RWPE2 (cell line): ENCODE data around the gene FGF22.
A peak's percentile ranks its signal among the peaks of the same experiment; 100 is the strongest.
"Not testable (repeated sequence)": the region's sequence is repeated elsewhere in the genome, so short reads cannot be mapped to it uniquely, and the experiment has no call there.

ENCODE experiments used
- ATAC-seq: fragments of 200-7000 bp; cut with Tn5 transposase; 3 replicates; pipeline ENCODE4 v1.9.1; 2021; ENCODE audit warnings: low read depth
- DNase-seq: peaks from one replicate; pipeline ENCODE4 v3.0.0-alpha.2; 2020; ENCODE audit warnings: low spot score
- H3K27ac ChIP-seq: fragments of 450-650 bp; 2 replicates; pipeline ENCODE4 v1.5.1; 2017; ENCODE audit warnings: mild to moderate bottlenecking; ENCODE audit not compliant: poor library complexity, severe bottlenecking
- H3K27me3 ChIP-seq: fragments of 250-450 bp; sonication (Bioruptor Pico); 2 replicates; pipeline ENCODE4 v1.5.1; 2021; ENCODE audit warnings: mild to moderate bottlenecking, moderate library complexity; ENCODE audit not compliant: insufficient read depth, poor library complexity, severe bottlenecking
- H3K36me3 ChIP-seq: fragments of 250-450 bp; sonication (Bioruptor Pico); 2 replicates; pipeline ENCODE4 v1.5.1; 2020; ENCODE audit warnings: low read depth, mild to moderate bottlenecking, moderate library complexity
- H3K4me1 ChIP-seq: fragments of 250-450 bp; sonication (Bioruptor Pico); 2 replicates; pipeline ENCODE4 v1.5.1; 2021; ENCODE audit warnings: mild to moderate bottlenecking, moderate library complexity; ENCODE audit not compliant: insufficient read depth, poor library complexity, severe bottlenecking
- H3K4me3 ChIP-seq: fragments of 250-450 bp; sonication (Bioruptor Pico); 2 replicates; pipeline ENCODE4 v1.5.1; 2021; ENCODE audit warnings: mild to moderate bottlenecking, moderate library complexity; ENCODE audit not compliant: severe bottlenecking
- H3K9me3 ChIP-seq: fragments of 250-450 bp; sonication (Bioruptor Pico); 2 replicates; pipeline ENCODE4 v1.5.1; 2021; ENCODE audit warnings: mild to moderate bottlenecking, moderate library complexity; ENCODE audit not compliant: severe bottlenecking
- CTCF ChIP-seq: fragments of 450-650 bp; IDR thresholded peaks from one replicate; pipeline ENCODE4 v1.5.1; 2017; ENCODE audit warnings: mild to moderate bottlenecking, moderate library complexity; ENCODE audit not compliant: poor library complexity, severe bottlenecking

The FGF22 gene

DNA sequence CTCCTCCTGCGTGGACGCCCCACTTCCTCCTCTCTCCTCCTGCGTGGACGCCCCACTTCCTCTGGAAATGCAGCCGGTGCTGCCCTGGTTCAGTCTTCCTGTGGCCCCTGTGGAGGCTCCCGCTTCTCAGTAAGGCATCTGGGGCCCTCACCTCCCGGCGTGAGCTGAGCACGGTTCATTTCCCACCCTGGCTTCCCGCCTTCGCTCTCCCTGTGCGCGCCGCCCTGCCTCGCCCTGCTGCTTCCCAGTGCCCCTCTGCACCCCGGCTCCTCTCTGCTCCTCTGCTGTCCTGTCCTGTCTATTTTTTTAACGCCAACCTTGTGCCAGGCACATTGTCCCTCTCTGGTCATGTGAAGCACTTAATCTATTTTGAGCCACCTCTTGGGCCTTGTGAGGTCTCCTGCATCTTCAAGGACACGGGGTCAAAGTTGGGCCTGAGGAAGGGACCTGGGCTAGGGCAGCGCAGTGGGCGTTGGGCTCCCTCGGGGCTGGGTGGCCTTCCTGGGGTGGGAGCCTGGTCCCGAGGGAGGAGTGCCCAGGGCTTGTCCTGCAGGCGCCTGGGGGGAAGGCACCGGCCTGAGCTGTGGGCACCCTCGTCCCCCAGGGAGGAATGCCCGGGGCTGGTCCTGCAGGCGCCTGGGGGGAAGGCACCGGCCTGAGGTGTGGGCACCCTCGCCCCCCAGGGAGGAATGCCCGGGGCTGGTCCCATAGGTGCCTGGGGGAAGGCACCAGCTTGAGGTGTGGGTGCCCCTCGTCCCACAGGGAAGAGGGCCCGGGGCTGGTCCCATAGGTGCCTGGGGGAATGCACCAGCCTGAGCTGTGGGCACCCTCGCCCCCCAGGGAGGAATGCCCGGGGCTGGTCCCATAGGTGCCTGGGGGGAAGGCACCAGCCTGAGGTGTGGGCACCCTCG is 37.0 kb upstream of the FGF22 start:
- H3K4me3 ChIP-seq = no peak overlapping the region
- H3K4me1 ChIP-seq = no peaks in the 10 kb centered on the region
- no peaks in the 10 kb centered on the region for H3K36me3 ChIP-seq
- no peak overlapping the region for H3K27ac ChIP-seq
- TF ChIP-seq CTCF = no peak
- no peaks in the 10 kb centered on the region for H3K9me3 ChIP-seq
- no peak for ATAC-seq
- no peaks in the 10 kb centered on the region for H3K27me3 ChIP-seq
- no peak for DNase-seq

DNA sequence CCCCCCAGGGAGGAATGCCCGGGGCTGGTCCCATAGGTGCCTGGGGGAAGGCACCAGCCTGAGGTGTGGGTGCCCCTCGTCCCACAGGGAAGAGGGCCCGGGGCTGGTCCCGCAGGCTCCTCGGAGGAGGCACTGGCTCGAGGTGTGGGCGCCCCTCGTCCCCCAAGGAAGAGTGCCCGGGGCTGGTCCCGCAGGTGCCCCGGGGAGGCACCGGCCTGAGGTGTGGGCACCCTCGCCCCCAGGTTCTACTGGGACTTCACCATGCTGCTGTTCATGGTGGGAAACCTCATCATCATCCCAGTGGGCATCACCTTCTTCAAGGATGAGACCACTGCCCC is 36.4 kb upstream of the FGF22 start:
- not testable (repeated sequence) for H3K9me3 ChIP-seq, H3K36me3 ChIP-seq, H3K4me1 ChIP-seq, H3K27me3 ChIP-seq, ATAC-seq, DNase-seq, H3K4me3 ChIP-seq, H3K27ac ChIP-seq

DNA sequence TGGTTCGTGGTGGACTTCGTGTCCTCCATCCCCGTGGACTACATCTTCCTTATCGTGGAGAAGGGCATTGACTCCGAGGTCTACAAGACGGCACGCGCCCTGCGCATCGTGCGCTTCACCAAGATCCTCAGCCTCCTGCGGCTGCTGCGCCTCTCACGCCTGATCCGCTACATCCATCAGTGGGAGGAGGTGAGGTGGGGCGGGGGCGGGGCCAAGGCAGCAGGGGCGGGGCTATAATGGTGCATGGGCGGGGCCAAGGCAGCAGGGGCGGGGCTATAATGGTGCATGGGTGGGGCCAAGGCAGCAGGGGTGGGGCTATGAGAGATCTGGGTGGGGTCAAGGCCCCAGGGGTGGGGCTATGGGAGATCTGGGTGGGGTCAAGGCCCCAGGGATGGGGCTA is 35.9 kb upstream of the FGF22 start:
- not testable (repeated sequence) for H3K27ac ChIP-seq, ATAC-seq, H3K27me3 ChIP-seq, H3K4me3 ChIP-seq, DNase-seq, H3K36me3 ChIP-seq, H3K4me1 ChIP-seq, H3K9me3 ChIP-seq

- no peak for TF ChIP-seq CTCF
- ATAC-seq (peak; percentile 29; the same call in 1 of the 3 replicates), DNase-seq (no peak)
- no peaks in the 10 kb centered on the region for H3K4me1 ChIP-seq
- H3K27ac ChIP-seq = no peak overlapping the region
- no peaks in the 10 kb centered on the region for H3K27me3 ChIP-seq
- no peak overlapping the region for H3K4me3 ChIP-seq
- H3K9me3 ChIP-seq = no peaks in the 10 kb centered on the region
- no peaks in the 10 kb centered on the region for H3K36me3 ChIP-seq
Measured at GRCh38 chr19:604355-604754, 35.3 kb upstream of the FGF22 start.

DNA sequence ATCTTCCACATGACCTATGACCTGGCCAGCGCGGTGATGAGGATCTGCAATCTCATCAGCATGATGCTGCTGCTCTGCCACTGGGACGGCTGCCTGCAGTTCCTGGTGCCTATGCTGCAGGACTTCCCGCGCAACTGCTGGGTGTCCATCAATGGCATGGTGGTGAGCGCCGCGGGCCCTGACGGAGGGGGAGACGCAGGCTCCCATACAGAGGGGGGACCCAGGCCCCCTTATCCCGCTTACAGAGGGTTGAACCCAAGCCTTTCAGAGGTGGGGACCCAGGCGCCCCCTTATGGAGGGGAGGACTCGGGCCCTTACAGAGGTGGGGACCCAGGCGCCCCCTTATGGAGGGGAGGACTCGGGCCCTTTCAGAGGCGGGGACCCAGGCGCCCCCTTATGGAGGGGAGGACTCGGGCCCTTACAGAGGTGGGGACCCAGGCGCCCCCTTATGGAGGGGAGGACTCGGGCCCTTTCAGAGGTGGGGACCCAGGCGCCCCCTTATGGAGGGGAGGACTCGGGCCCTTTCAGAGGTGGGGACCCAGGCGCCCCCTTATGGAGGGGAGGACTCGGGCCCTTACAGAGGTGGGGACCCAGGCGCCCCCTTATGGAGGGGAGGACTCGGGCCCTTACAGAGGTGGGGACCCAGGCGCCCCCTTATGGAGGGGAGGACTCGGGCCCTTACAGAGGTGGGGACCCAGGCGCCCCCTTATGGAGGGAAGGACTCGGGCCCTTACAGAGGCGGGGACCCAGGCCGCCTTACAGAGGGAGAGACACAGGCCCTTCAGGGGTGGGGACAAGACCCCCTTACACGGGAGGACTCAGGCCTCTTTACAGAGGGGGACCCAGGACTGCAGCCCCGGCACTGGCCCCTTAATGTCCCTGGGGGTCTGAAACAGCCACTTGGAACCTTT is 34.4 kb upstream of the FGF22 start:
- not testable (repeated sequence) for H3K27me3 ChIP-seq, H3K9me3 ChIP-seq, H3K36me3 ChIP-seq, H3K4me3 ChIP-seq, DNase-seq, H3K27ac ChIP-seq, H3K4me1 ChIP-seq
- ATAC-seq = peak; percentile 17; the same call in 1 of the 3 replicates

GRCh38 chr19:607301-608154 is 32.2 kb upstream of the FGF22 start:
- no peak for TF ChIP-seq CTCF
- no peak for DNase-seq
- Histone ChIP-seq H3K27ac (no peak overlapping the region), H3K36me3 (no peaks in the 10 kb centered on the region), H3K4me3 (no peak overlapping the region), H3K4me1 (no peaks in the 10 kb centered on the region), H3K9me3 (no peaks in the 10 kb centered on the region), H3K27me3 (no peaks in the 10 kb centered on the region)
- ATAC-seq = no peak
